ENCODE data around the gene MAST2. TPM values are rescaled to one million over a fixed set of nuclear protein-coding genes. Genes with fewer than 3 reads are reported as not detected.
A peak's percentile ranks its signal among the peaks of the same experiment; 100 is the strongest.

The MAST2 gene
- total RNA-seq, 1 donor from 2014 or later, result 12.6 TPM

- TF ChIP-seq, protein P1, sequence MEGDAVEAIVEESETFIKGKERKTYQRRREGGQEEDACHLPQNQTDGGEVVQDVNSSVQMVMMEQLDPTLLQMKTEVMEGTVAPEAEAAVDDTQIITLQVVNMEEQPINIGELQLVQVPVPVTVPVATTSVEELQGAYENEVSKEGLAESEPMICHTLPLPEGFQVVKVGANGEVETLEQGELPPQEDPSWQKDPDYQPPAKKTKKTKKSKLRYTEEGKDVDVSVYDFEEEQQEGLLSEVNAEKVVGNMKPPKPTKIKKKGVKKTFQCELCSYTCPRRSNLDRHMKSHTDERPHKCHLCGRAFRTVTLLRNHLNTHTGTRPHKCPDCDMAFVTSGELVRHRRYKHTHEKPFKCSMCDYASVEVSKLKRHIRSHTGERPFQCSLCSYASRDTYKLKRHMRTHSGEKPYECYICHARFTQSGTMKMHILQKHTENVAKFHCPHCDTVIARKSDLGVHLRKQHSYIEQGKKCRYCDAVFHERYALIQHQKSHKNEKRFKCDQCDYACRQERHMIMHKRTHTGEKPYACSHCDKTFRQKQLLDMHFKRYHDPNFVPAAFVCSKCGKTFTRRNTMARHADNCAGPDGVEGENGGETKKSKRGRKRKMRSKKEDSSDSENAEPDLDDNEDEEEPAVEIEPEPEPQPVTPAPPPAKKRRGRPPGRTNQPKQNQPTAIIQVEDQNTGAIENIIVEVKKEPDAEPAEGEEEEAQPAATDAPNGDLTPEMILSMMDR (IDR thresholded peaks at IDR 0.05; ENCODE audit: insufficient read depth, low read length, severe bottlenecking), result no peak
- no peak for DNase-seq (ENCODE audit: low read depth)
- Histone ChIP-seq H3K36me3 (ENCODE audit: control insufficient read depth, insufficient read depth, low read length) (peaks cover 3% of the 10 kb centered on the region), H3K4me3 (ENCODE audit: low read depth, low read length) (no peak overlapping the region), H3K27me3 (ENCODE audit: control insufficient read depth, insufficient read depth, low read length) (no peaks in the 10 kb centered on the region)
- FAIRE-seq, result no peak
These were observed 207.8 kb downstream of the MAST2 start for GRCh38 chr1:46011121-46011695.

GRCh38 chr1:46012236-46012635, 208.8 kb downstream of the MAST2 start:
- no peak overlapping the region for H3K4me3 ChIP-seq (ENCODE audit: low read depth, low read length)
- FAIRE-seq (no peak), DNase-seq (ENCODE audit: low read depth) (no peak)
- no peaks in the 10 kb centered on the region for H3K27me3 ChIP-seq (ENCODE audit: control insufficient read depth, insufficient read depth, low read length)
- TF ChIP-seq, protein P1 (IDR thresholded peaks at IDR 0.05; ENCODE audit: insufficient read depth, low read length, severe bottlenecking), result no peak
- peaks cover 3% of the 10 kb centered on the region for H3K36me3 ChIP-seq (ENCODE audit: control insufficient read depth, insufficient read depth, low read length)

DNA sequence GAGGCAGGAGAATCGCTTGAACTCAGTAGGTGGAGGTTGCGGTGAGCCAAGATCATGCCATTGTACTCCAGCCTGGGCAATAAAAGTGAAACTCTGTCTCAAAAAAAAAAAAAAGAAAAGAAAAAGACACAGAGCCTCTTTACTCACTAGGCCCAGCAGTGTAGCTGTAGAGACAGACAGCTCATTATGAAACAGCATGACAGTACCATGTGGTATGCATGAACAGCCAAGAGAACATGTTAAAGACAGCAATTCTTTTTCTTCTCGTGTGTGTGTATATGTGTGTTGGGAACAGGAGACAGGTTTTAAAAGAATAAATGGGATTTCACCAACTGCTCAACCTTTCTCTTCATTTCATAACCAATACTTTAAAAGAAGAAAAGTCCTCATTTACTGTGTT, 210.2 kb downstream of the MAST2 start:
- Histone ChIP-seq H3K27me3 (ENCODE audit: control insufficient read depth, insufficient read depth, low read length) (no peaks in the 10 kb centered on the region), H3K4me3 (ENCODE audit: low read depth, low read length) (no peak overlapping the region), H3K36me3 (ENCODE audit: control insufficient read depth, insufficient read depth, low read length) (peaks cover 1% of the 10 kb centered on the region)
- TF ChIP-seq, protein P1 (IDR thresholded peaks at IDR 0.05; ENCODE audit: insufficient read depth, low read length, severe bottlenecking), result no peak
- DNase-seq (ENCODE audit: low read depth) (peak; percentile 44), FAIRE-seq (no peak)

DNA sequence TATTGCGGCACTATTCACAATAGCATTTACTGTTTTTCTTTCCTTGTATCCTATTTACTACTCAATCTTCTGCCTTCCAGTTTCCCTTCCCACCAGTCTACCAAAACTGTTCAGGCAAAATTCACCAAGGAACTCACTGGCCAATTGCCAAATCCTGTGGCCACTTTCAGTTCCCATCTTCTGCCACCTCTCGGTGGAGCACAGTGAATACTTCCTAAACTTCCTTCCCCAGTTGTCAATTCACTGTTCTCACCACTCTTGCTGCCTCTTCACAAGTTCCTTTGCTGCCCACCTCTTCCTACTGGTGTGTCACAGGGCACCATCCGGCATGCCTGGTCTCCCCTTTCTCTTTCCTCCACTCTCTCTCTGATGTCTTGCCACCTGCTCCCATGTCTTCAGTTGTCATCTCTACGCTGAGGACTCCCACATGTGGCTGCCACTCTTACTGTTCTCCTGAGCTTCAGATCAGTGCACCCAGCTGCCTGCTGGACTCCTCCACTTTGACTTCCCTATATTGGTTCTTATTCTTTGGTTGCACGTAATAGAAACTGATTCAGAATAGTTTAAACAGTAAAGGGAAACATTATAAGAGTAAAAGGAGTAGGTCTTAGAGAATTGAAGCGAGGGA, 214.6 kb downstream of the MAST2 start:
- DNase-seq (ENCODE audit: low read depth) (no peak), FAIRE-seq (no peak)
- H3K4me3 ChIP-seq (ENCODE audit: low read depth, low read length), result no peak overlapping the region
- TF ChIP-seq, protein P1 (IDR thresholded peaks at IDR 0.05; ENCODE audit: insufficient read depth, low read length, severe bottlenecking), result no peak
- H3K36me3 ChIP-seq (ENCODE audit: control insufficient read depth, insufficient read depth, low read length), result no peaks in the 10 kb centered on the region
- no peaks in the 10 kb centered on the region for H3K27me3 ChIP-seq (ENCODE audit: control insufficient read depth, insufficient read depth, low read length)

DNA sequence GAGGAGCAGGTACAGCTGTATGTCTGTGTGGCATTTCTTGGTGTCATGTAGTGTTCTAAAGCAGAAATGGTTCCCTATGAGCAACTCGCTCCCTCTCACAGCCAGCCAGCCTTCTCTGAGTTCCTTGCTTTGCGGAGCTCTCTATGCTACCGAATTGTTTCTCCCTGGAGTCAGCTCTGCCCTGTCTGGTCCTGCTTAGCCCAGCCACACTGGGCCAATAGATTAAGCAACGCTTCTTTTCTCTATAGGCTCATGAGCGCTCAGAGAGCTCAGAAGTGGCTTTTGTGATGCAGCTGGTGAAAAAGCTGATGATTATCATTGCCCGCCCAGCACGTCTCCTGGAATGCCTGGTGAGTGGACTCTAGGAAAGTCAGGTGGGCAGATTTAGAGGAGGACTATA, 215.9 kb downstream of the MAST2 start:
- TF ChIP-seq, protein P1 (IDR thresholded peaks at IDR 0.05; ENCODE audit: insufficient read depth, low read length, severe bottlenecking), result no peak
- no peaks in the 10 kb centered on the region for H3K27me3 ChIP-seq (ENCODE audit: control insufficient read depth, insufficient read depth, low read length)
- peaks cover 3% of the 10 kb centered on the region for H3K36me3 ChIP-seq (ENCODE audit: control insufficient read depth, insufficient read depth, low read length)
- H3K4me3 ChIP-seq (ENCODE audit: low read depth, low read length), result no peak overlapping the region
- DNase-seq (ENCODE audit: low read depth) (no peak), FAIRE-seq (peak; percentile 96)

DNA sequence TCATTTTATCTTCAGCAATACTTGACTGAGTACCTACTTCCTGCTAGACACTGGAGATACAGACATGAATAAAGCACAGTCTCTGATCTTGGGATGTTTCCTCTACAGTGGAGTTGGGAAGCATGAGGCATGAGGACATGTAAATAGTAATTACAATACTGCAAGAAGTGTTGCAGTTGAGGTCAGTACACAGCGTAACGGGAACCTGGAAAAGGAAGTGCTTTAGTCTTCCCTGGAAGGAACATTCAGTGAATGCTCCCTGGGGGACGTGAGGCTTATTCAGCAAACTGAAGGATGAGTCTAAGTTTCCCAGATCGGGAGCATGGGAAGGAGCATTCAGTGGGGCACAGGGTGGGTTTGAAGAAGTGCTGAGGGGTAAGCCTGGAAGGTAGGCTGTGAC, 216.6 kb downstream of the MAST2 start:
- Histone ChIP-seq H3K36me3 (ENCODE audit: control insufficient read depth, insufficient read depth, low read length) (peaks cover 3% of the 10 kb centered on the region), H3K4me3 (ENCODE audit: low read depth, low read length) (no peak overlapping the region), H3K27me3 (ENCODE audit: control insufficient read depth, insufficient read depth, low read length) (no peaks in the 10 kb centered on the region)
- TF ChIP-seq, protein P1 (IDR thresholded peaks at IDR 0.05; ENCODE audit: insufficient read depth, low read length, severe bottlenecking), result no peak
- FAIRE-seq (no peak), DNase-seq (ENCODE audit: low read depth) (no peak)

Measured in bronchial epithelial cell (primary cell).